Ramos (cell line): ENCODE data around the gene PIGX.

ENCODE experiments used
- in situ Hi-C: fragments of 300-500 bp; cut with MboI; formaldehyde crosslinking; loops from one replicate; pipeline ENCODE4 v1.14.3; 2022; ENCODE audit warnings: low sequenced_read_pairs; ENCODE audit not compliant: unreplicated experiment

The PIGX gene

GRCh38 chr3:196753201-196753600, 41.0 kb downstream of the PIGX start:
- in situ Hi-C loops: no loop called here

GRCh38 chr3:196754091-196754981, 42.2 kb downstream of the PIGX start:
- in situ Hi-C loops: no loop called here

- in situ Hi-C loops: no loop called here
Observed at GRCh38 chr3:196756732-196757131, 44.6 kb downstream of the PIGX start.

GRCh38 chr3:196757876-196758739, 45.9 kb downstream of the PIGX start:
- in situ Hi-C loops: no loop called here

GRCh38 chr3:196763179-196763578, 51.0 kb downstream of the PIGX start:
- in situ Hi-C loops: no loop called here

- in situ Hi-C loops: no loop called here
Observed at GRCh38 chr3:196765454-196765853, 53.3 kb downstream of the PIGX start.

GRCh38 chr3:196771067-196771466, 58.9 kb downstream of the PIGX start:
- in situ Hi-C loops: no loop called here

GRCh38 chr3:196772102-196772501, 59.9 kb downstream of the PIGX start:
- in situ Hi-C loops: no loop called here

GRCh38 chr3:196772897-196773296, 60.7 kb downstream of the PIGX start:
- in situ Hi-C loops: no loop called here

- in situ Hi-C loops: no loop called here
Observed at GRCh38 chr3:196774191-196774820, 62.1 kb downstream of the PIGX start.

GRCh38 chr3:196774848-196775422, 62.8 kb downstream of the PIGX start:
- in situ Hi-C loops: no loop called here

GRCh38 chr3:196775938-196776337, 63.8 kb downstream of the PIGX start:
- in situ Hi-C loops: no loop called here

GRCh38 chr3:196777836-196778235, 65.7 kb downstream of the PIGX start:
- in situ Hi-C loops: no loop called here

- in situ Hi-C loops: no loop called here
Observed at GRCh38 chr3:196778755-196779154, 66.6 kb downstream of the PIGX start.

GRCh38 chr3:196782511-196782910, 70.3 kb downstream of the PIGX start:
- in situ Hi-C loops: no loop called here
